Measurements from ENCODE around the gene ASTN1.
"Not testable (repeated sequence)": the region's sequence is repeated elsewhere in the genome, so short reads cannot be mapped to it uniquely, and the experiment has no call there.

The ASTN1 gene

DNA sequence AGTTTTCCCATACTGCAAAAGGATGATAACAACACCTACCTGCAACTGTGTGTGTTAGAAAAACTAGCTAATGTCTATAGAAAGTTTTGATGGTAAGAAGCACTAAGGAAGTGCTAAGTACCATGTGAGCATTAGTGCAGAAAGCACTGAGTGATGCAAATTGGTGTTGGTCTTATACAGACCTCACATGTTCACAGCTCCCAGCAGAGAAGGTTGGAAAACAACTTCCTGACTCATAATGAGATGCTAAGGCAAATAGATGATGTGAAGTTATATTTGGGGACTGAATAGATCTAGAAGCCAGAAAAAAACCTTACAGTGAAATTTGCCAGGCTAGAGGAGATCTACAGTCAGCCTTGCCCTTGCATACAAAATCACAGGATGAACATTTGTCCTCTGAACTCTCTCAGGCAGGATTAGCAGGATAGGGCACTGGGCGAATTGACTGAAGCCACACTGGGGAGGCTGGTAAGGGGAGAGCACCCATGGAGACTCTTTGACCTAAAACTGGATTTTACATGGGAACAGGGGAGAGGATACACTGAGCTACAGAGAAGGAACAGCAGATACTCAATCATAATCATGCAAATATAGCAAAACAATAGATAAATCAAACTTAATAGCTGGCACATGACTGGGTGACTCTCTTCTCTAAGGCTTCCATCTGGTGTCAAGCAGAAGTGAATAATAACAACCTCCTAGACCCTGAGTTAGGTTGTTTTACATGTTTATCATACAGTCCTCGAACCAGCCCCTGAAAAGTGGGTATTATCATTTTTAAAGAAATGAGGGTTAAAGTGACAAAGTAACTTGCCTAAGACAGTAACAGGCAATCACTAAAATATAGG, 61.3 kb downstream of the ASTN1 start:
- DNase-seq = no peak

DNA sequence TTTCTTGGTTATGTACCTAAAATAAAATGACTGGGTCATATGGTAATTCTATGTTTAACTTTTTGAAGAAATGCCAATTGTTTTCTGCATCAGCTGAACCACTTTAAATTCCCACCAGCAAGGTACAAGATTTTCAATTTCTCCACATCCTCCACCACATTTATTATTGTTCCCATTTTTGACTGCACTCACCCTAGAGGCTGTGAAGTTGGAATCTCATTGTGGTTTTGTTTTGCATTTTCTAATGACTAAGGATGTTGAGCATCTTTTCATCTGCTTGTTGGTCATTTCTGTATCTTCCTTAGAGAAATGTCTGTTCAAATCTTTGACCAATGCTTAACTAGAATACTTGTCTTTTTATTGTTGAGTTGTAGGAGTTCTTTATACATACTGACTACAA, 72.5 kb downstream of the ASTN1 start:
- DNase-seq = no peak

DNA sequence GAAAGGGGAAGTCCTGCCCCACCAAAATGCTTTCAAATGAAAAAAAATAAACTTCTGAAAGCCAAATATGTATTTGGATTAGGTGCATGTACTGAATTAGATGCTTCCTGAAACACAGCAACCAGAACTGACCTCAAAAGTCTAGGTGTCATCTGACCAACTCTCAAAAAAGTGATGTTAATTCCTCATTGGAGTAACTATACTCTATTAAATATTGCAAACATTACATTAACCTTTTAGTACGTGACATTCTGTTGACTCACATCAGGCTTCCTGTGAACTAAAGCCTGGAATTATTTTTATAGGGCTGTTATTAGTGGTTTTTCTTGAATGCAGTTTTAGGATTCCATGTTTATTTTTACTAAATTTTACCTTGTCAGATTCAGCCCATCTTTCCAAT, 73.5 kb downstream of the ASTN1 start:
- DNase-seq = no peak

DNA sequence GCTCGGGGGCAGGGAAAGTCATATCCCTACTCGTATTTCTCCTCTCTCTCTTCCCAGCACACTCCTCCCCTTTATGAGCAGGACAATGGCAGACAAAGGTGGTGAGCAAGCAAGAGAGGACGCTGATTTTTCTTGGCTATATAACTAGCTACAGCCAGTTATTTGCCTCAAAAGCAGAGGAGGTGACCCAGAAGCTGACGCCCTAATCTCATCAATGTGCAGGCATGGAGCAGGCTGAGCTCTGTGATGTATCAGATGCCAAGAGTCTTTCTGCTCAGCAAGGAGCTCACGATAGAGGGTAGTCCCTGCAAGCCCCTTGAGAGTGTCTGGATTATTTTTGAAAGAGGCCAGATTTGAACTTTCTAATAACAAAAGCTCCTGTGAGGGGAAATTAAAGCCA, 75.5 kb downstream of the ASTN1 start:
- no peak for DNase-seq

DNA sequence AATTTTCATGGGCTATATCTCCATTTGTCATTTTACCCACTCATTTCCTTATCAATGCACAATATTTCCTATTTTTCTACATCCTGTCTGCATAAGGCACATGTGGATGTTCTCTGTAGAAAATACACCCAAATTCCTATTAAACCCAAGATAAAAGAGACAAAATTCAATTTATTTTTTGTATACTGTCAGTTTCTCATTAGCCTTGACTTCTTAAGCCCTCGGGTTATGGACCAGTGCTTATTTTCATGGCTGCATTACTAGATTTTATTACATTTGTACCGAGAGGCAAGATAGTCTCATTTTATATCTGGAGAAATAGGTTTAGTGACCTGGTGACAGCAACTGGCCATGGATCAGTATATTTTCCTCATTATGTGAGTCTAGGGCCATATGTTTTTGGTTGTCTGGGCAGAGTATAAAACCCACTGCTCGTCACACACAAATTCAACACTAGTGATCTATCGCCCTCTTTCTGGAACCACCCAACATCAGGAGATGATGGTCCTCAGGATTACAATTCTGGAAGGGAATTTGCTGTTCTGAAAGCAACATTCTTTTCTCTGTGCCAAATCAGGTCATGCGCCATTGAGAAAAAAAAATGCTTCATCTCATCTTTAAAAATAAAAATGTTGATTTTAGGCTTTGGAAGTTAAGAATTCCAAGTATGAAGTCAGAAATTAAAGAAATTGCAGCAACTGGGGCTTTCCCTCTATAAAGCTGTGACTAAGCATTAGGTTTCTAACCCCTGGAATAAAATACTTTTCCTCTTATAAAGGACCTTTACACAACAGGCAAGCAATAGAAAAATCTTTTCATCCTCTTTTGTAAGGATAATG, 81.4 kb downstream of the ASTN1 start:
- DNase-seq = no peak

DNA sequence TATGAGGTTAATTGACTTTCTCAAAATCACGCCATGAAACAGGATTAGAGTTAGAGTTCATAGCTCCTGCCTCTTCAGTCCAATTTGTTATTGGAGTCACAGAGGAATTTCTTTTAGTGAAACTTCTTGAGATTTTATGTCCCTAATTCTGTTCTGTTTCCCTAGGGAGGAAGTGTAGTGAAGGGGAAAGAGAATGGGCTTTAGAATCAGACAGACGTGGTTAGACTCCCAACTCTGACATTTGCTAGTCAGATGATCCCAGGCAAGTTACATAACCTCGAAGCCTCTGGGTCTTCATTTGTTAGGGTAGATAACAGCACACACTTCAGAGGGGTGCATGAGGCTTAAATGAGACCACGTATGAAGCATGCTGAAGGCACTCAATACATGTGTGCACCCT, 83.9 kb downstream of the ASTN1 start:
- DNase-seq = no peak

DNA sequence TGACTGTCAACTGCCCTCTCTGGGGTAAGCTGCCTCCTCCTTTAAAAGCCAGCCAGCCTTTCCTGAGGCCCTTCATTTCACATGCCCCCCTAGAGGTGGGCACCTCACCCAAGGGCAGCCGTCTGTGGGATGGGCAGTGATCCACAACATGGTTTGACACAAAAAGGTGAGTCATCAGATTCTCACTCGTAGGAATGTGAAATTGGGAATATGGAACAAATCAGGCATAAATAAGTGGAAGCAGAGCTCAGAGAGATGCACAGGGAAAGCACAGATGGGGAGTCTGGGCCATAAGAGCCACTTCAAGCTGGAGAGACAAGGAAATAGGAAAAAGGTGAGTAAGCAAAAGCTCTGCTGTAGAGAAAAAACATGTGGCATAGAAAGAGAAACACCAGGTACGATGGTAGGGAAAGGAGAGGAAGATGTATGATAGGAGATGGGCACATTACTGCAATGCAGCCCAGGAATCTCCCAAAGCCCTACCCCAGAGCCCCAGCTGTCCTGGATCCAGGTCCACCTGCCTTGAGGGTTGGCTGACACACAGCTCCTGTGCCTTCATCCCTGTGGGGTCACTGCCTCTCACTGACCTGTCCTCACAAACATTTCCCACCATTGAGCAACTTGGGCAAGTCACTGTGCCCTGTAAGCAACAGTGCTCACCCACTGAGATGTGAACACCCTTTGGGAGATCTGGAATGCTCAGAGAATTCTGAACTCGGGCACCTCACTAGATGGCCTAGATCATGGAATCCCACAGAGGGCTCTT, 86.6 kb downstream of the ASTN1 start:
- DNase-seq = no peak

DNA sequence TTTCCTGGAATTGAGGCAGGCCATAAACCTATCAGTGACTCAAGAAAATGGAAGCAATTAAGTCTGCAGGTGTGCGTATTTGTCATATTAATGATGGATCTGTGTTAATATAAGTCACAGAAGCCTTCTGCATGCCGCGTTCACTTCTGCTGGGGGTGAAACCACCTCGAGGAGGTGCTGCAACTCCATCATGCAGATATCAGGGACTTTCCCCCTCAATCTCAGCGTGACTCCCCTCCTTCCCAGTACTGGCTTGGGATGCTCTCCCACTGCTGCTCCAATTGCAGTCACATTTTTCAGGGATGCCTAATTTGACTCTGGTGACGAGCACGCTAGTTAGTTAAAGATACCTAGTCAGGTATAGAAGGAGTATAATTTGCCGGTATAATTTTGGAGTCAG, 87.5 kb downstream of the ASTN1 start:
- DNase-seq = no peak

DNA sequence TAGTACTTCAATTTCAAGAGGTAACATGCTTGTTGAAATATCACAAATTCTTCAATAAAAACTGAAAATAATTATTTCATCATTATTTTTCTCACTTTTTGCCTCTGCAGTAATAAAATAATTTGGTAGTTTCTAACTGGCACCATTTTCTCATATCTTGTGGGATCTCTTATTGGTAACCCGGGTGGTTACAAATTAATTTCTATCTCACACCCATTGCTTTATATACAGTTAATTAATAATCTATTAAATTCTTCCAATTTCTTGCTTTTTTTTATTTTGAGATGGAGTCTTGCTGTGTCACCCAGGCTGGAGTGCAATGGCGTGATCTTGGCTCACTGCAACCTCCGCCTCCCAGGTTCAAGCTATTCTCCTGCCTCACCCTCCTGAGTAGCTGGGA, 89.7 kb downstream of the ASTN1 start:
- not testable (repeated sequence) for DNase-seq

DNA sequence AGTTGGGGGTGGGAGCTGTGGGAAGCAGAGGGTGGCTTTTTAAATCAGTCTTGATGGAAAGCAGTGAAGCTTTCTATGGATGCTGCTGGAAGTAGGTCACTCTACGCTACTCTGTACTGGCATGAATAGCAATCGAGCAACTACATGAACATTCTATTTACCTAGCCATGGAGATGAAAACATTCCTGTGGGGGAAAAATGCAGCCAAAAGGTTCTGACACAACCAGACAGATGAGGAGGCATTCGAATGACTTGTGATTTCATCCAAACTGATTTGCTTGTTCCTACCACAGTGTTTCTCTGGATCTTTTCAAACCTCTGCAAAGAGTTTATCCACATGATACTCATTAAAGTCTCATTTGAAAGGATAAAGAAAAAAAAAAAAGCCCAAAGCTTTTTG, 95.0 kb downstream of the ASTN1 start:
- no peak for DNase-seq

DNA sequence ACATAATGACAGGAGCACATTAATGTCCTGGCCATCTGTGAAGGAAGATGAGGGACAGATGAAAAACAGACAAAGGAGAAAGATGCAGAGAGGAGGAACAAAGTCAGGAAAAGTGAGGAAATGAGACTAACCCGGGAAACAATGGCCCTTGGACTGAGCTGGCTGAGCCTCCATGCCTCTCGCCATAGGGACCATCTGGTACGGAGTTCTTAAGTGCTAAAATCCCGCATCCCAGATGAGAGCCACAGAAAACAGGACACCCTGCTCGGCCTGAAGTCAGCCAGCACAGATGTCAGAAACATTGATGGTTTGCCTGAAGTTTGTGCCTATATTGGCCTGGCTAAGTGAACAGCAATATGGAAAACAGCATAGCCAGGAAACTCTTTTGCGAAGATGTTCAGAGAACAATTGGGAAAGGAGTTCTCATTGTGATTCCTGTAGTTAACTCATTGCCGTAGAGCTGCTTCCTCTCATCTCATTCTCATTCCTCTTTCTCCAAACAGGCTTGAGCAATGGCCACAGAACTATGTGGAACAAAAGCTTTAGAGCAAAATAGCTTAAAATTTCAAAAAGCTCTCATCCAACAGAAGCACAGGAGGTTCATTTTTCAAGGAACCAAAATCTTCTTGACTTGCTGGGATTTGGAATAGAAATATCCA, 96.6 kb downstream of the ASTN1 start:
- DNase-seq = no peak

DNA sequence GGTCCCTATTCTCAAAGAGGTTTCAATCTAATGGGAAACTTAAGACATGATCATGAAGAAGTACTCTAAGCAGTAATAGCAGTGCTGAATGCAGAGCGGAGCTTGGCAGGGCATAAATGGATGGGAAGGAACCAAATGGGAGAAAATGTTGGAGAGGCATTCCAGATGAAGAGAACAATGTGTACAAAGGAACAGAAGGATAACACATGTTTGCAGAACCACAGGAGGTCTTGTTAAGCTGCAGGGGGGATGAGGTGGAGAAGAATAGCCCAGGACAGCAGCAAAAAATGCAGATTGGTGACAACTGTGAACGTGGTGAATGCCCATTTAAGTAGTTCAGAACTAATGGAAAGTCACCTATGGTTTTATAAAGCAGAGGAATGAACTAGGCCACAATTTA, 99.1 kb downstream of the ASTN1 start:
- DNase-seq = no peak

DNA sequence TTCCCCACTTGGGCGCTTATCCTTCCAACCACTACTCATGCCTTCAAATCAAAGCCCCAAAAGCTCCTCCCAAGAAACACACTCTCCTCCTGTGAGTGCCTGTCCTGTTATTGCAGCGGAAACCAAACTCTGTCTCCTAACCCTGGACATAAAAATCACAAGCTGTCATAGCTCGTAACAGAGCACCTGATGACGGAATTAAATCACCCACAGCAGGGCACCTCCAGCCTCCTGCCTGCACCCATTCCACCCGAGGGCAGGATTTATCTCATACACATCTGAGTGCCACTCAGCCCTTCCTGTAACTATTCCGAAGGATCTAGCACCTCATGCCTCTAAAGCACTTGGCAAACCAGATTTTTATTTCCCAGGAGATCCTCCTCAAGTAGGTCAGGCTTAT, 100.9 kb downstream of the ASTN1 start:
- no peak for DNase-seq

DNA sequence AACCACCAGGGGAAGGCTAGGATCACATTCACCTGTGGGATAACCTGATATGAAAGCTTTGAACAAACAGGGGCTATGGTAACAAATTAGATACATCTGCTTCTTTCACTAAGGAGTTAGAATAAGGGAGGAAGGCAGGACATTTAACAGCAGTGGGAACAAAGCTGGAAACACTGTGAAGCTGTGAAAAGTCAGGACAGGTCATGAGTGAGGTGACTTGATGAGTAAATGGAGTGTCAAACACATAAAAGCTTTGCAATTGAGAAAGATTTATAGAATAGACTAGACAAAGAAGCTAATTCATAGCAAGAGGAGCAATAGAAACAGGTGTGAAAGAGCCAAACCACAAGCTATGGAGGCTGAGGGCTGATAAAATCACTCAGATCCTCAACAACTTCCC, 110.0 kb downstream of the ASTN1 start:
- no peak for DNase-seq

DNA sequence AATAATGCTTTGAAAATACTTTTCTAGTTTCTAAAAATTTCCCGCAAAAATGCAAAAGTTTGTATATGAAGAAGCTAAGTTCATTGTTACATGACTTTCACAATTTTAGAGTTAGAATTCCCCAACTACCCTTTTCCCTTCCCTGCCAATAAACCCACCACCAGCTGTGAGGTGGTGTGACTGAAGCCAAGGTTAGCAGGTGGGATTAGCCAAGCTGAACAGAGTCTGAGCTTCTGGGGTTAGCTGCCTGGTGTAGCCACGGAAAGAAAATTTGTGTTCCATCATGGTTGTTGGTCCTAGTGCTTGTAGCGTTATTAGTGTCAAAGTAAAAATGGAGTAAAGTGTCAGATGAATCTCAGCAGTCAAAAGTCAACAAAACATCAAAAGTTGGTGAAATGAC, 110.9 kb downstream of the ASTN1 start:
- no peak for DNase-seq

DNA sequence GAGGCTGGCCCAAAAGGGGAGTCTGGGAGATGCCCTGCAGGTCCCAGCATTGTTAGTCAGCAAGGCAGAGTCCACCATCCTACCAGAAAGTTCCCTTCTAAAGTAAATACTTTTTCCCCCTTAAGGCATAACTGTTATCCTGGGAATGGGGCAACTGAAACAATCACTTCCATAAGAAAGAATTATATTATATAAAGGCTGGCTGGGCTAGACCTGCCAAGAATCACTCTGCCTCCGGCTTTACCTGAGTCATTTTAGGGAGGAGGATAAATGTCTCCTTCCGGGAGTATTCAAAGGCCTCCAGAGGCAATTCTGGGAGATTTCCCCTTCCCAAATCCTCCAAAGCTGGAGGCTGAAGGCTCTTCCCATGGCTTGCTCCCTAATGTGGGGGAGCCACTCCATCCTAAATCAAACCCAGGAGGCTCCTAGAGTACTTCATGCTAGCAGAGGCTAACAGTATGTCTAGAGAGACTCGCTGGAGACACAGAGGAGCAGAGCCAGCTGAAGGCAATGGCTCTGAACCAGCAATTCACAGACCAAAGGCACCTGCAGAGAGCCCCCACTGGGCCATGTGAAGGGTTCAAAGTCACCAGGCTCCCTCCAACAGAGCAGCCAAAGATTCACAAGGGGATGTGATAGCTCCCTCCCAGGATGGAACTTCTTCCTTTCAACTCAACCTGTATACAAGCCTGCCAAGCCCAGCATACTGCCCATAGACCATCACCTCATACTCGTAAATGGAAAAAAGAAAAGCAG, 116.0 kb downstream of the ASTN1 start:
- no peak for DNase-seq

DNA sequence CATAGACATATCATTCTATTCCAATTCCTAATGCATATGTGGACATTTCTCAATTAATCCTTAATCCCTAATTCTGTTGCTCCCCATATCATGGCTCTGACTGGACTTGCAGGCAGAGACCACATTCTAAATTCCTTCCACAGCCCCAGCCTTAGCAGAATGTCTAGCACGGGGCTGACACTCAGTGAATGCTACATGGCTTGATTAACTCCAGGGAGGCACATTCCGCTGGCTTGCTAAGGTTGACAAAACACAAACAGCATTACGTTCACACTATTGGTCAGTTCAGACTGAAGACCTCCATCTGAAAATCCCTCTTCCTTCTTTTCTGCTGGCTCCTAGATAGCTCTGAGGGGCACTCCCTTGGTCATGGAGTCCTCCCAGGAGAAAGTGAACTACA, 119.4 kb downstream of the ASTN1 start:
- no peak for DNase-seq

DNA sequence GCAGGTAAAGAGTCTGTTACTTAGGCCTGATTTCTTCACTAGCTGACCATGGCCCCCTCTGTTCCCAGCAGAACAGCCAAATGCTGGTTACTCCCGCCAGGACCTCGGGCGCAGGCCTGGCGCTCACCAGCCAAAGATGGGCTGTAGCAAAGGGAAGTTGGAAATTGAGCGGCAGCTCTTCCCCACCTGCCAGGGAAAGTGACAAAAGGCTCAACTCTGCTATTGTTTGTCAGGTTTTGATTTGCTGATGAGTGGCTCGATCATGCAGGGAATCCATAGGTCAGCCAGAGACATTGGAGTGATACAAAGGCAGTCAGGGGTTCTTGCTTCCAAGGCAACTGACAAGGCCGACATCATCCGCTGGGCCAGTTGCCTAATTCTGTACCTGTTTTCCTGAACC, 120.1 kb downstream of the ASTN1 start:
- DNase-seq = no peak

DNA sequence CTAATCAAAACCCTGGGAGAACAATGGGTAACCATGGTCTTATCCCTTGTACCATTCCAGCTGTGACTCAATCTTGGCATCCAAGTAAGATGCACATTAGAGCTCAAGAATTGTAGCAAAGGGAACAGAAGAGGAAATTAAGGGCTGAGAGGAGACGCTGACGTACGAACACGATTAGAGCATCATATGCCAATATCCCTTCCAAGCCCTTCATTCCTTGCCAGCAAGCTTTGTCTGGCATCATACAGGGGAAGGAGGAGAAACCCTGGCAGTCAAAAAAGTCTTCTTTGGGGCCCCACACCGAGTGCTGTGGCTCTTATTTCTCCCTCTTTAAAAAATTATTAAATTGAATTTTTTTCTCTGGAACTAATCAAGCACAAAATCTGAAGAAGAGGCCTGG, 120.9 kb downstream of the ASTN1 start:
- no peak for DNase-seq

DNA sequence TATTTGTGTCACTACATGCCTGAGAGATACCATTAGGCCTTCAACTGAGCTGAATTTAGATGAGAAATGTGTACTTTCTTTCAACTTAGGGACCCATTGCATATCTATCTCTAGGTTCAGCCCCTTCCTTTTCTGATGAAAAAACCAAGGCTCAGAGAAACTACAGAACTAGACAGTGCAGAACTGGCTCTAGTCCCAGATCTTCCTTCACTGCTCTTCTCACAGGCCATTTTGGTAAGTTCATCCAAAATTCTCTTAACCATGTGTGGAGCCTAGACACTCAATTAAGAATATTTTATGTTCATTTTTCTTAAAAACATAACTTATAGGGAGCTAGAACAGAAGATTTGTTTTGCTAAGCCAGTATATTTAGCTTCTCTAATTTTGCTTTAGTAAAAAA, 128.9 kb downstream of the ASTN1 start:
- no peak for DNase-seq

DNA sequence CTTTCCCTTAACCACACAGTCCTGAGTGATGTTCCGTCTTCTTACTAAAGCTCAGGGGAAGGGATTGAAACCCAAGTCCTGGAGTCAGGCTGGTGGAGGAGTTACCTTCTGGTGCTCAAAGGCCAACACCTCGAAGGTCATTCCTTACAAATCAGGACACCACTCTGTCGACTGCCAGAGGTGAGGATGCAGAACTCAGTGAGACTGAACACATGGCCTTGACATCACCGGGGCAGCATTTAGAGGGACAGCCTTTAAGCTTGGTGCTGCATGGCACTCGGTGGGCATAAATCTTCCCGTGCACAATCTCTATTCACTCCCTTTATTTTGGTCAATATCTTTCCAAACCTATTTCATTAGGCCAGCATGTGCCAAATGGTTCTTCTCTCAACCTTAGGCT, 130.9 kb downstream of the ASTN1 start:
- no peak for DNase-seq

DNA sequence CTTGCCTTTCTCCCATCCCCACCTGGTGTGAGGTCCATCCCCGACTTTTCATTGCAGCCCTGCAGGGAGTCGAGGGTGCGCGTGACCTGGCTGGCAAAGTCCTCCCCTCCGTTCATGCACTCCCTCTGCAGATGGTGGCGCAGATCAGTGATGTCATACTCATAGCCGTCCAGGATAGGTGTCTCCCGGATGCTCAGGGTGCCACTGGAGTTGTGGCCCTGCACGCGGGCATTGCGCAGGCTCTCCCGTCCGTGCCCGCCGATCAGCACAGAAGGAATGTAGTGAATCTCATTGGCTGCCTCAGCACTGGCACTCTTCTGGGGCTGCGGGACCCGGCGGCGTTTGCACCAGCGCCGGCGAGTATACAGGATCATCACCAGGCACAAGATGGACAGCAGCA, 132.1 kb downstream of the ASTN1 start:
- DNase-seq = no peak
